ENCODE data around the gene RAD23A.
"Not testable (repeated sequence)": the region's sequence is repeated elsewhere in the genome, so short reads cannot be mapped to it uniquely, and the experiment has no call there.

RAD23A gene

DNA sequence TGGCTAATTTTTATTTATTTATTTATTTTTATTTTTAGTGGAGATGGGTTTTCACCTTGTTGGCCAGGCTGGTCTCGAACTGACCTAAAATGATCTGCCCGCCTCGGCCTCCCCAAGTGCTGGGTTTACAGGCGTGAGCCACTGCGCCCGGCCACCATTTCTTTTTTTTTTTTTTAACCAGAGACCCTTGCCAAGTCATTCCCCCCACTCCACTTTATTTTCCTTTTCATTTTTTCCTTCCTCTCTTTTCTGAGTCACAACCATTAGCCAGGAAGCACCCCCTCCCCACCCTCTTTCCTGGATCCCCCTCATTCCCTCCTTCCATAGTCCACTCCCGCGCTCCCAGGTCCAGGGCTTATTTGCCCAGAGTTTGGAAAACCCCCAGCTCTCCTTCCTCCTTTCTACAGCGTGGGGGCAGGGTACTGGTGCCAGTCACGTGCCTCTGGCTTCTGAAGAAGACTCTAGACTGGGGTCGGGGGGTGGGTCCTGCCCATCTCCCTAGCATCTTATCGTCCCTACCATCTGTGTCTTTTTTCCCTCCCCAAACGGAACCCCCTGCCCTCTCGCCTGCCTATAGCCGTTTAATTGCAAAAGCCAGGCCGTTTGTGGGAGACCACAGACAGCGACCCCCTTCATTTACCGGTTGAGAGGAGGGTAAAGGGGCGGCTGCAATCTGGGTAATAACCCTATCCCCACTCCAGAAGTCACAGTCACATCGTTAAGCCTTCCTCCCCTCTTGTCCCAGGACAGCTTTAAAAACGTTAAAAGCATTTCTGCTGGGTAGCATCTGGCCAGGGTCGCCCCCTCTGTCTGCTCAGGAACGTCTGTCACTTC lies 8.4 kb upstream of the RAD23A start:
- in situ Hi-C loops (cut with HindIII; ENCODE audit: low pct_ligation_motif_present, low pct_unique_long_range_greater_than_20kb, low sequenced_read_pairs), result no loop called here
- peak; percentile 42 for DNase-seq

DNA sequence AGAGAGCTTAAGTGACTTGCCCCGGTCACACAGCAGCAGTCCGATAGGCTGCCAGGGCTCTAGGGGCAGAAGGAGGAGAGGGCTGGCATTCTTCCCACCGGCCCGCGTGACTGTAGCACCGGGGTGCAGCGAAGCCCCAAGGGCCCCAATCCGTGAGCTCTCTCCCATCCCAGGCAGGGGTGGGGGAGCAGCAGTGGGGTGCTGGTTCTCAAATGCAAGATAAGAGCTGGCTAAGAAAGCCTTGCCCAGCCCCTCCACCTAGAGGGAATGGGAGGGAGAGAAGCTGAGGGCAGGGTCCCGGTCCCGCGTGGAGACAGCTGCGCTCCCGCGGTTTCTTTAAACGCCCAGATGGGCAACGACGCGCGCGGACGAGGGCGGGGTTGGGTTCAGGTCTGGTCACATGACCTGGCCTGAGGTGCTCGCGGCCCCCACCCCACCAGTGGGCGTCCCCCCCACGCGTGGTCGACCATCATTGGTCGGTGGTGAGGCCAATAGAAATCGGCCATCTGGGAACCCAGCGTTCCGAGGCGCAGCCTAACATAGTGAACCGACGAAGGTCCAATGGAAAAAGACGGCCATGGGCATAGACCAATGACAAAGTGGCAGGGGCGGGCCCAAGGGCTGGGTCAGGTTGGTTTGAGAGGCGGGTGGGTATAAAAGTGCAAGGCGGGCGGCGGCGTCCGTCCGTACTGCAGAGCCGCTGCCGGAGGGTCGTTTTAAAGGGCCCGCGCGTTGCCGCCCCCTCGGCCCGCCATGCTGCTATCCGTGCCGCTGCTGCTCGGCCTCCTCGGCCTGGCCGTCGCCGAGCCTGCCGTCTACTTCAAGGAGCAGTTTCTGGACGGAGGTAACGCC lies 7.5 kb upstream of the RAD23A start, which contains the start of gene CALR:
CALR (plus strand) TSS at position 683 of the 852 bp plus-strand sequence; CDS start at position 754, 71 bp downstream.
- in situ Hi-C loops (cut with HindIII; ENCODE audit: low pct_ligation_motif_present, low pct_unique_long_range_greater_than_20kb, low sequenced_read_pairs), result no loop called here
- DNase-seq, result peak; percentile 98

DNA sequence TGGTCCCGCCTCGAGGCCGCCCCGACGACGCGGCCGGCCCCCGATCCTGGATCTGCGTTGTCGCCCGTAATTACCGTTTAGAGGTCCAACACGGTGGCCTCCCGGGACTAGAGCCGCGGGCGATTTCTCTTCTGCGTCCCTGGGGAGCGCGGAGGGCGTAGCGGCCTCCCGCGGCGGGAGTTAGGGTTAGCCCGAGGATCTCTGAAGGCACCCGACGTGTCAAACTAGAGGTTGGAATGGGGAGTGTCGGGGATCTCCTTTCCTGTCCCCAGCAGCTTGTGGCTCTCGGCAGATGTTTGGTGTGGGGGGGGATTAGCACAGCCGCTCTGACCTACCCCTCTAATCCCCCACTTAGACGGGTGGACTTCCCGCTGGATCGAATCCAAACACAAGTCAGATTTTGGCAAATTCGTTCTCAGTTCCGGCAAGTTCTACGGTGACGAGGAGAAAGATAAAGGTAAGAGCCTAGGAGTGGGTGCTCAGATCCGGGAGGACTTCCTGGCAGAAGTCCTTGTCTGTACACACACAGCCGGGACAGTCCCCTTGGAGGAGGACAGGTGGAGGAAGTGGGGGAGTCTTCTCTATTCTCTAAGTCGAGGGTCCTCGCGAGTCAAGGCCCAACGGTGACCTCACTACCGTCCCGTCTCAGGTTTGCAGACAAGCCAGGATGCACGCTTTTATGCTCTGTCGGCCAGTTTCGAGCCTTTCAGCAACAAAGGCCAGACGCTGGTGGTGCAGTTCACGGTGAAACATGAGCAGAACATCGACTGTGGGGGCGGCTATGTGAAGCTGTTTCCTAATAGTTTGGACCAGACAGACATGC lies 6.7 kb upstream of the RAD23A start:
- in situ Hi-C loops (cut with HindIII; ENCODE audit: low pct_ligation_motif_present, low pct_unique_long_range_greater_than_20kb, low sequenced_read_pairs), result no loop called here
- peak; percentile 26 for DNase-seq

DNA sequence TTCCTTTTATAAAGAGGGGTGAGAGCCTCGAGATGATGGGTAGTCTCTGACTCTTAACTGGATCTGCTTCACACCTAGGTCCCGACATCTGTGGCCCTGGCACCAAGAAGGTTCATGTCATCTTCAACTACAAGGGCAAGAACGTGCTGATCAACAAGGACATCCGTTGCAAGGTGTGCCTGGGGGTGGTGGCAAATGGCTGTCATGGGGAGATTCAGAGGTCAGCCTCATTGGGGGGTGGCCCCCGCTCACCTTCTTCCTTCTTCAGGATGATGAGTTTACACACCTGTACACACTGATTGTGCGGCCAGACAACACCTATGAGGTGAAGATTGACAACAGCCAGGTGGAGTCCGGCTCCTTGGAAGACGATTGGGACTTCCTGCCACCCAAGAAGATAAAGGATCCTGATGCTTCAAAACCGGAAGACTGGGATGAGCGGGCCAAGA lies 5.7 kb upstream of the RAD23A start:
- DNase-seq, result no peak

DNA sequence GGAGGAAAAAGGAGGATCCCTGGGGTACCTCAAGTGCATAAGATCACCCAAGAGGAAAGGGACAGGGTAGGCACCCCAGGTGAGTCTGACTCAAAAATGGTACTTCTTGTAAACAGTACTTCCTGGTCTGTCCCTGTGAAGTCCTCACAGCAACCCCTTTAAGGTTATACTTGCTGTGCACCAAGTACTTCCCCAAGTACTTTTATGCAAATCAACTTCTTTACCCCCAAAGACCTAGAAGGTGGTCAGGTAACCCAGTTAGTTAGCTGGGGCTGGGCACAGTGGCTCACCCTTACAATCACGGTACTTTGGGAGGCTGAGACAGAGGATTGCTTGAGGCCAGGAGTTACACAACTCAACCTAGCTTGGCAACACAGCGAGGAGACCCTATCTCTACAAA lies 4.8 kb upstream of the RAD23A start:
- in situ Hi-C loops (cut with HindIII; ENCODE audit: low pct_ligation_motif_present, low pct_unique_long_range_greater_than_20kb, low sequenced_read_pairs), result no loop called here
- DNase-seq, result no peak

More for the DNA sequence above, 5.7 kb upstream of the RAD23A start:
- in situ Hi-C loops (cut with HindIII; ENCODE audit: low pct_ligation_motif_present, low pct_unique_long_range_greater_than_20kb, low sequenced_read_pairs), result no loop called here

DNA sequence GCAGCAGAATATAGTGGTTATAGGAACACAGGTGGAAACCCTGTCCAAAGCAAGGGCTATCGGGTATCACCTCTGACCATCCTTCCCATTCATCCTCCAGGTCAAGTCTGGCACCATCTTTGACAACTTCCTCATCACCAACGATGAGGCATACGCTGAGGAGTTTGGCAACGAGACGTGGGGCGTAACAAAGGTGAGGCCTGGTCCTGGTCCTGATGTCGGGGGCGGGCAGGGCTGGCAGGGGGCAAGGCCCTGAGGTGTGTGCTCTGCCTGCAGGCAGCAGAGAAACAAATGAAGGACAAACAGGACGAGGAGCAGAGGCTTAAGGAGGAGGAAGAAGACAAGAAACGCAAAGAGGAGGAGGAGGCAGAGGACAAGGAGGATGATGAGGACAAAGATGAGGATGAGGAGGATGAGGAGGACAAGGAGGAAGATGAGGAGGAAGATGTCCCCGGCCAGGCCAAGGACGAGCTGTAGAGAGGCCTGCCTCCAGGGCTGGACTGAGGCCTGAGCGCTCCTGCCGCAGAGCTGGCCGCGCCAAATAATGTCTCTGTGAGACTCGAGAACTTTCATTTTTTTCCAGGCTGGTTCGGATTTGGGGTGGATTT lies 2.1 kb upstream of the RAD23A start:
- in situ Hi-C loops (cut with HindIII; ENCODE audit: low pct_ligation_motif_present, low pct_unique_long_range_greater_than_20kb, low sequenced_read_pairs), result no loop called here
- DNase-seq, result no peak

DNA sequence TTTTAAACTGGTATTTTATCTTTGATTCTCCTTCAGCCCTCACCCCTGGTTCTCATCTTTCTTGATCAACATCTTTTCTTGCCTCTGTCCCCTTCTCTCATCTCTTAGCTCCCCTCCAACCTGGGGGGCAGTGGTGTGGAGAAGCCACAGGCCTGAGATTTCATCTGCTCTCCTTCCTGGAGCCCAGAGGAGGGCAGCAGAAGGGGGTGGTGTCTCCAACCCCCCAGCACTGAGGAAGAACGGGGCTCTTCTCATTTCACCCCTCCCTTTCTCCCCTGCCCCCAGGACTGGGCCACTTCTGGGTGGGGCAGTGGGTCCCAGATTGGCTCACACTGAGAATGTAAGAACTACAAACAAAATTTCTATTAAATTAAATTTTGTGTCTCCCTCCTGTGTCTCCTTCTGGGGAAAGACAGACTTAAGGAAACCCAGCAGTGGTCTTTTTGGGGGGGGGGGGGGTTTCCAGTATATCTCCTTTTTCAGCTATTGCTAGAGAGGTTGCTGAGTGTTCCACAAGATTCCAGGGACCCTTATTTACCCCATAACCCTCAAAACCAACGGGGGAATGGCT lies 1.5 kb upstream of the RAD23A start:
- in situ Hi-C loops (cut with HindIII; ENCODE audit: low pct_ligation_motif_present, low pct_unique_long_range_greater_than_20kb, low sequenced_read_pairs), result no loop called here
- DNase-seq, result no peak

DNA sequence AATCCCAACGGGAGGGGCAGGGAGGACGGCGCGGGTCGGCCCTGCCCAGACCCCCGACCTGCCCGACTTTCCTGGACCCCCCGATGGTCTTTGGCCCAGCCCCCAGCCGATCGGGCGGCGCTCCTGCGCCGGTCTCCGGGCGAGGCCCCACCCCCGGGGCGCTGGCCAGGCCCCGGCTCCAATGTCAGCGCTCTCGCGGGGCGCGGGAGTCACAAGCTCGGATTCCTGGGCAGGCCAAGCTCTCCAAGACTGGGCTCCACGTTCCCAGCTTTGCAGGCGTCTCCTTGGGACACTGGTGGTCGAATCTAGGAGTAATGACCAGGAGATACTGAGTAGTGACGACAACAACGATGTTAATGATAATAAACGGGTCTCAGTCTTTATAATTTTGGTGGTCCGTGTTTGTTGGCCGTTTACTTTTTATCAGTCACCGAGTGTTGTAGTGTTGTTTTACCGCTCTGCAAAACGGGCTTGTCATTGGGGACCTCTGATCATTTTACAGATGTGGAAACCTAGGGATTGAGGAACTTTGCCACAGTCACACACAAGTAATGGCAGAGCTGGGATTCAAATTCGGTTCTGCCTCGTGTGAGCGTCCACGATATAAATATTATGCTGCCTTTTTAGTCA lies 545 bp downstream of the RAD23A start:
- in situ Hi-C loops (cut with HindIII; ENCODE audit: low pct_ligation_motif_present, low pct_unique_long_range_greater_than_20kb, low sequenced_read_pairs), result no loop called here
- peak; percentile 78 for DNase-seq

DNA sequence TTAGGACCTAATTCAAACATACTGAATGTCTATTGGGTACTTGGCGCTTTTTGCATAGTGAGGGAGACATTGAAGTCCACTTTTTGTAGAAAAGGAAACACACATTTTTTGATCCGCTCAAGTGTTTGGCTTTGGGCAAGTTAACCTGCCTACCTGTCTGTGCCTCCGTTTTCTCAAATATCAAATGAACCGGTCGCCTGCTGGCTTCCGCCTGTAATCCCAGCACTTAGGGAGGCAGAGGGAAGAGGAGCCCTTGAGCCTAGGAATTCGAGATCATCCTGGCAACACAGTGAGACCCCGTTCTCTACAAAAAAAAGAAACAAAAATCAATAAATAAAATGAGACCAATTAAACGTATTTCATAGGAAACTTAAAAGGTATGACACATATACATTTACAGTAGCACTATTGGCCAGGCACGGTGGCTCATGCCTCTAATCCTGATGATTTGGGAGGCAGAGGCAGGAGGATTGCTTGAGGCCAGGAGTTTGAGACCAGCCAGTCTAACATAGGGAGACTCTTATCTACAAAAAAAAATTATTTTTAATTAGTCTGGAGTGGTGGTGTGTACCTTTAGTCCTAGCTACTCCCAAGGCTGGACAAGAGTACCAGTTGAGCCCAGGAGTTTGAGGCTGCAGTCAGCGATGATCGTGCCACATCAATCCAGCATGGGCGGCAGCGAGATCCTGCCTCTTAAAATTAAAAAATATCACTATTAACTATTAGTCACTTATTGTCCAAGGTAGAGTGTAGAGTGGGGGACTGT lies 1.3 kb downstream of the RAD23A start:
- in situ Hi-C loops (cut with HindIII; ENCODE audit: low pct_ligation_motif_present, low pct_unique_long_range_greater_than_20kb, low sequenced_read_pairs), result no loop called here
- no peak for DNase-seq

DNA sequence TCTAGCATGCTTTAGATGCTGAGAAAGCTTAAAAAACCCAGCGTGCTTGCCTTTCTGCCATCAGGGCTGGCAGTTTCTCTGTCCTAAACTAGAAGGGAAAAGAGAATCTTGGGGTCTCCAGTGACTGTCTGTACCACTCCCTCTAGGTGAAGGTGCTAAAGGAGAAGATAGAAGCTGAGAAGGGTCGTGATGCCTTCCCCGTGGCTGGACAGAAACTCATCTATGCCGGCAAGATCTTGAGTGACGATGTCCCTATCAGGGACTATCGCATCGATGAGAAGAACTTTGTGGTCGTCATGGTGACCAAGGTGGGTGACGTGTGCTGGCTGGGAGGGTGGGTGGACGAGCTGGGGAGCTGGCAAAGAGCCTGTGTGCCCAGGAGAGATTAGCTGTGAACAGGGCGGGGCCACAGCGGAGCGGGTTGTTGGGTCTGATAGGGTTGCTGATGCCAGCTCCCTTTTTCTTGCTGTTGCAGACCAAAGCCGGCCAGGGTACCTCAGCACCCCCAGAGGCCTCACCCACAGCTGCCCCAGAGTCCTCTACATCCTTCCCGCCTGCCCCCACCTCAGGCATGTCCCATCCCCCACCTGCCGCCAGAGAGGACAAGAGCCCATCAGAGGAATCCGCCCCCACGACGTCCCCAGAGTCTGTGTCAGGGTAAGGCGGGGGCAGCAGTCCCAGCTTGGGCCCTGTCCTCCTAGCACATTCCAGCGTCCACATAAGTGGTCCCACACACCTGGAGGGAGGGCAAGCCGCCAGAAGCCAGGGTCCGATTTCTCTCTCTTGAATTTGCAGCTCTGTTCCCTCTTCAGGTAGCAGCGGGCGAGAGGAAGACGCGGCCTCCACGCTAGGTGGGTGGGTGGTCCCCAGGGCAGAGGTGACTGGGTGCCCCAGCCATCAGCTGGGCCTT lies 2.3 kb downstream of the RAD23A start:
- DNase-seq, result no peak
- in situ Hi-C loops (cut with HindIII; ENCODE audit: low pct_ligation_motif_present, low pct_unique_long_range_greater_than_20kb, low sequenced_read_pairs), result no loop called here

DNA sequence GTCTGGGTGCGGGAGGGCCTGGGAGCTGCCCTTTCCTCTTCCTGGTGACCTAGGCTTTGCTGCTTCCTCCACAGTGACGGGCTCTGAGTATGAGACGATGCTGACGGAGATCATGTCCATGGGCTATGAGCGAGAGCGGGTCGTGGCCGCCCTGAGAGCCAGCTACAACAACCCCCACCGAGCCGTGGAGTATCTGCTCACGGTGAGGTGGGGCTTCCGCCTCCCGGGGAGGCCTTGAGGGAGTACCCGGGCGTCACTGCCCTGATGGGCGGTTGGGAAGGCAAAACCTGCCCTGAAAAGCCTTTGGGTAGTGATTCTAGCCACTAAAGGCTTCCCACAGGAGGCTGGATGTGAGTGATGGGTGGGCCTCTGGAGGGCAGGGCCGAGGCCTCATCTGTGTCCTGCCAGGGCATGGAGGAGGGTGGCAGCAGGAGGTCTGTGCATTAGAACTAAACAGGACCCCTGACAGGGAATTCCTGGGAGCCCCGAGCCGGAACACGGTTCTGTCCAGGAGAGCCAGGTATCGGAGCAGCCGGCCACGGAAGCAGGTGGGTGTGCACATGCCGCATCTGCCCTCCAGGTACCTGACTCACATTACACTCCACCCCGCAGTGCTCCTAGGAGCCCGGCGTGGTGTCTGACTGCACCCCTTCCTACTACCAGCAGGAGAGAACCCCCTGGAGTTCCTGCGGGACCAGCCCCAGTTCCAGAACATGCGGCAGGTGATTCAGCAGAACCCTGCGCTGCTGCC lies 3.1 kb downstream of the RAD23A start:
- in situ Hi-C loops (cut with HindIII; ENCODE audit: low pct_ligation_motif_present, low pct_unique_long_range_greater_than_20kb, low sequenced_read_pairs), result no loop called here
- no peak for DNase-seq

DNA sequence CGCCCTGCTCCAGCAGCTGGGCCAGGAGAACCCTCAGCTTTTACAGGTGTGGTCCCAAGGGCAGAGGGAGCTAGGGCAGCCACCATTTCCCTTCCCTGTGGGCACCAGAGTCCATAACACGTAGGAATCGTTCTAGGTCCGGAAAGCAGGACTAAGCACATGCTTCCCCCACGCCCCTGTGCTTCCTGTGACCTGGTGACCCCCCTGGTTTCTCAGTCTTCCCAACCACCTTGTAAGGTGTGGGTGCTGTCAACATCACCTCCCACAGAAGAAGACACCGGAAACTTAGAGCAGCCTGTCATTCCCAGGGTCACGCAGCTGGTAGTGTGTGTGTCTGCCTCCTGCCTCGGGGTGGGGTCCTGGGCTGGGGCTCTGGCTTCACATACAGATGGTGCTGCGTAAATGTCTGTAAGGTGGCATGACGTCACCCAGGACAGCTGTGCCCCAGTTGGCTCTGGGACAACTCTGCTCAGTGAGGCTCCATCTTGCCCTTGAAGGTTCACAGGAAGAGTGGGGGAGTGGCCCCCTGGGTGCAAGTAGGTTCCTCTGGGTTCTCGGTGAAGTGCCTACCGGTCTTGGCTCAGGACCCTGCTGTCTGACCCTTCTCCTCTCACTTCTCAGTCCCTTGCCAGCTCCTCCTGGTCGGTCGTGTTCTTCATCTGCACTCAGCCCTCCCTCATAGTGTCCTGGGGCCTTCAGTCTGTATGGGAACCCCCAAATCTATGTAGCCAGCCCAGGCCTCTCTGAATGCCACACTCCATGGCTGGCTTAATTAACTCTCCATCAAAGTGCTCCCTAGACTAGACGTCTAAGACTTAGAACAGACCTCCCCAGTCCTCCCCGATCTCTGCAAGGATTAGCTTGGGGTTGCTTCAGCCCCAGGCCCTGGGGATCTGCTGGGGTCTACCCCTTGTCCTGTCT lies 4.0 kb downstream of the RAD23A start:
- in situ Hi-C loops (cut with HindIII; ENCODE audit: low pct_ligation_motif_present, low pct_unique_long_range_greater_than_20kb, low sequenced_read_pairs), result no loop called here
- DNase-seq, result no peak

DNA sequence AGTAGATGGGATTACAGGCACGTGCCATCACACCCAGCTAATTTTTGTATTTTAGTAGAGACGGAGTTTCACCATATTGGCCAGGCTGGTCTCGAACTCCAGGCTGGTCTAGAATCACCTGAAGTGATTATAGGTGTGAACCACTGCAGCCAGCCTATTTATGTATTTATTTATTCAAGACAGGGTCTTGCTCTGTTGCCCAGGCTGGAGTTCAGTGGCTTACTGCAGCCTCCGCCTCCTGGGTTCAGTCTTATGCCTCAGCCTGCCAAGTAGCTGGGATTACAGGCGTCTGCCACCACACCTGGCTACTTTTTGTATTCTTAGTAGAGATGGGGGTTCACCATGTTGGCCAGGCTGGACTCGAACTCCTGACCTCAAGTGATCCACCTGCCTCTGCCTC lies 6.4 kb downstream of the RAD23A start:
- in situ Hi-C loops (cut with HindIII; ENCODE audit: low pct_ligation_motif_present, low pct_unique_long_range_greater_than_20kb, low sequenced_read_pairs); DNase-seq: not testable (repeated sequence)

DNA sequence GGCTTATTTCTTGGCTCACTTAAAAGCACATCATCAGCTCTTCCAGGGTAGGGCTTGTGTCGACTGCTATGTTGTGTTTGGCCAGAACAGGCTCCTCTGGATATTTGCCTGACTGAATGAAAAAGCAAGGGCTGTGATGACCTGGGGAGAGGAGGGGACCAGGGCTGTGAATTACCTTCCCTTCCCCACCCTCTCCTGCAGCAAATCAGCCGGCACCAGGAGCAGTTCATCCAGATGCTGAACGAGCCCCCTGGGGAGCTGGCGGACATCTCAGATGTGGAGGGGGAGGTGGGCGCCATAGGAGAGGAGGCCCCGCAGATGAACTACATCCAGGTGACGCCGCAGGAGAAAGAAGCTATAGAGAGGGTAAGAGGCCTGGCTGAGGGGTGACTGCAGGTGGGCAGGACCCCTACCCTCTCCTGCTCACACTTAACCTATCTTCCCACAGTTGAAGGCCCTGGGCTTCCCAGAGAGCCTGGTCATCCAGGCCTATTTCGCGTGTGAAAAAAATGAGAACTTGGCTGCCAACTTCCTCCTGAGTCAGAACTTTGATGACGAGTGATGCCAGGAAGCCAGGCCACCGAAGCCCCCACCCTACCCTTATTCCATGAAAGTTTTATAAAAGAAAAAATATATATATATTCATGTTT lies 7.0 kb downstream of the RAD23A start:
- in situ Hi-C loops (cut with HindIII; ENCODE audit: low pct_ligation_motif_present, low pct_unique_long_range_greater_than_20kb, low sequenced_read_pairs), result no loop called here
- DNase-seq, result peak; percentile 19
